GM23338 (cell line): Measurements from ENCODE around the gene RELB. TPM values are rescaled to one million over a fixed set of nuclear protein-coding genes. Genes with fewer than 3 reads are reported as not detected.

Source experiments
- ATAC-seq: fragments of 200-7000 bp; cut with Tn5 transposase; 3 replicates; pipeline ENCODE4 v1.9.1; 2020
- DNase-seq: peaks from one replicate; pipeline ENCODE4 v3.0.0-alpha.2; 2015; ENCODE audit warnings: low spot score
- H2AFZ ChIP-seq: fragments of 200-600 bp; sonication (generic); 2 replicates; pipeline ENCODE4 v1.8.0; 2016; ENCODE audit warnings: antibody characterized with exemption, mild to moderate bottlenecking, moderate library complexity
- H3F3A ChIP-seq: fragments of 200-600 bp; sonication (generic); replicated peaks from 2 replicates; pipeline ENCODE4 v1.8.0; 2017; ENCODE audit warnings: antibody characterized with exemption, mixed run types, low read depth
- H3K27ac ChIP-seq: fragments of 200-600 bp; sonication (generic); 2 replicates; pipeline ENCODE4 v1.6.1; 2016; ENCODE audit warnings: low read depth
- H3K27me3 ChIP-seq: fragments of 200-600 bp; sonication (generic); 2 replicates; pipeline ENCODE4 v1.8.0; 2016; ENCODE audit warnings: mild to moderate bottlenecking, mixed run types, moderate library complexity; ENCODE audit not compliant: insufficient read depth
- H3K36me3 ChIP-seq: fragments of 200-600 bp; sonication (generic); 2 replicates; pipeline ENCODE4 v1.8.0; 2016; ENCODE audit warnings: mild to moderate bottlenecking; ENCODE audit not compliant: insufficient read depth
- H3K4me1 ChIP-seq: fragments of 200-600 bp; sonication (generic); 2 replicates; pipeline ENCODE4 v1.8.0; 2016; ENCODE audit warnings: mild to moderate bottlenecking, moderate library complexity; ENCODE audit not compliant: insufficient read depth
- H3K4me2 ChIP-seq: fragments of 200-600 bp; sonication (generic); 2 replicates; pipeline ENCODE4 v1.7.1; 2017; ENCODE audit warnings: mixed run types
- H3K4me3 ChIP-seq: fragments of 200-600 bp; sonication (generic); 2 replicates; pipeline ENCODE4 v1.6.1; 2016; ENCODE audit warnings: mixed run types
- H3K79me2 ChIP-seq: fragments of 200-600 bp; sonication (generic); replicated peaks from 2 replicates; pipeline ENCODE4 v1.8.0; 2017; ENCODE audit warnings: mild to moderate bottlenecking; ENCODE audit not compliant: insufficient read depth
- H3K9me2 ChIP-seq: fragments of 200-600 bp; sonication (generic); 2 replicates; pipeline ENCODE4 v1.8.0; 2017; ENCODE audit not compliant: insufficient read depth
- H4K20me1 ChIP-seq: fragments of 200-600 bp; sonication (generic); replicated peaks from 2 replicates; pipeline ENCODE4 v1.8.0; 2017; ENCODE audit warnings: mild to moderate bottlenecking; ENCODE audit not compliant: insufficient read depth
- H3K27ac Mint-ChIP-seq: 2 replicates; pipeline ENCODE4 v1.8.0; 2020; ENCODE audit warnings: inconsistent platforms, mild to moderate bottlenecking, moderate library complexity, mixed read lengths
- H3K27me3 Mint-ChIP-seq: 3 replicates; pipeline ENCODE4 v1.8.0; 2022; ENCODE audit warnings: low read depth, mild to moderate bottlenecking, moderate library complexity, mixed read lengths, inconsistent platforms; ENCODE audit not compliant: insufficient read depth, poor library complexity
- H3K36me3 Mint-ChIP-seq: 3 replicates; pipeline ENCODE4 v1.8.0; 2021; ENCODE audit warnings: low read depth, mild to moderate bottlenecking, inconsistent platforms, moderate library complexity, mixed read lengths
- H3K4me1 Mint-ChIP-seq: 3 replicates; pipeline ENCODE4 v1.8.0; 2020; ENCODE audit warnings: mild to moderate bottlenecking, inconsistent platforms, mixed read lengths
- H3K4me3 Mint-ChIP-seq: 3 replicates; pipeline ENCODE4 v1.8.0; 2021; ENCODE audit warnings: moderate library complexity, mild to moderate bottlenecking, inconsistent platforms, mixed read lengths
- H3K9me3 Mint-ChIP-seq: 3 replicates; pipeline ENCODE4 v1.8.0; 2020; ENCODE audit warnings: moderate library complexity, mild to moderate bottlenecking, inconsistent platforms, mixed read lengths
- CREB1 ChIP-seq: fragments of 250-450 bp; sonication (Bioruptor Pico); IDR thresholded peaks from 2 replicates; pipeline ENCODE4 v1.5.0; 2020; ENCODE audit warnings: low read depth, mild to moderate bottlenecking, moderate library complexity
- CTCF ChIP-seq, 2 experiments: fragments of 200-600 bp in 1 of 2; sonication (generic) in 1 of 2; conservative IDR thresholded peaks; 2 replicates each; pipeline versions ENCODE4 v1.5.1 to v1.6.1; 2016 to 2017; ENCODE audit warnings: antibody characterized with exemption in 2 of 2, low read depth in 2 of 2, mild to moderate bottlenecking in 2 of 2, moderate library complexity in 1 of 2
- ETS1 ChIP-seq: IDR thresholded peaks from 2 replicates; pipeline ENCODE4 v1.6.1; 2016; ENCODE audit warnings: antibody characterized with exemption
- EZH2 ChIP-seq: fragments of 200-600 bp; sonication (generic); IDR thresholded peaks from one replicate; pipeline ENCODE4 v1.8.0; 2017; ENCODE audit warnings: antibody characterized with exemption, mild to moderate bottlenecking, low read depth; ENCODE audit not compliant: unreplicated experiment
- EZH2phosphoT487 ChIP-seq: fragments of 200-600 bp; sonication (generic); IDR thresholded peaks from one replicate; pipeline ENCODE4 v1.8.1; 2018; ENCODE audit warnings: antibody characterized with exemption; ENCODE audit not compliant: unreplicated experiment
- JUNB ChIP-seq: IDR thresholded peaks from one replicate; pipeline ENCODE4 v1.6.1; 2016; ENCODE audit warnings: antibody characterized with exemption; ENCODE audit not compliant: unreplicated experiment
- NANOG ChIP-seq: IDR thresholded peaks from 2 replicates; pipeline ENCODE4 v1.6.1; 2016; ENCODE audit warnings: antibody characterized with exemption, borderline replicate concordance
- POLR2AphosphoS5 ChIP-seq: IDR thresholded peaks from 2 replicates; pipeline ENCODE4 v1.6.1; 2016; ENCODE audit warnings: antibody characterized with exemption, low read depth
- REST ChIP-seq: IDR thresholded peaks from one replicate; pipeline ENCODE4 v1.6.1; 2018; ENCODE audit warnings: antibody characterized with exemption; ENCODE audit not compliant: unreplicated experiment
- STAT1 ChIP-seq: IDR thresholded peaks from one replicate; pipeline ENCODE4 v1.6.1; 2016; ENCODE audit warnings: antibody characterized with exemption; ENCODE audit not compliant: unreplicated experiment
- ZNF114 ChIP-seq: fragments of 250-450 bp; sonication (Bioruptor Pico); IDR thresholded peaks from 2 replicates; pipeline ENCODE4 v1.5.0; 2020; ENCODE audit warnings: mild to moderate bottlenecking, moderate library complexity
- ZNF331 ChIP-seq: fragments of 250-450 bp; sonication (Bioruptor Pico); IDR thresholded peaks from 2 replicates; pipeline ENCODE4 v1.5.0; 2020; ENCODE audit warnings: low read depth, mild to moderate bottlenecking, moderate library complexity
- ZNF462 ChIP-seq: fragments of 250-450 bp; sonication (Bioruptor Pico); IDR thresholded peaks from 2 replicates; pipeline ENCODE4 v1.5.0; 2020; ENCODE audit warnings: mild to moderate bottlenecking, moderate library complexity
- polyA plus RNA-seq: library from polyadenylated mRNA; unstranded; fragments of >200 nt; fragmentation: Nextera tagmentation; extraction: Ambion mirVana; gene quantifications from 2 replicates; pipeline ENCODE4 v1.2.1, GENCODE V29; 2016
- total RNA-seq: library from RNA; depleted of rRNA; stranded (reverse); fragments of >200 nt; shearing (Covaris generic); gene quantifications from 2 replicates; pipeline ENCODE4 v1.2.3, GENCODE V29; 2014

RELB gene
- total and polyA plus RNA-seq, 2 experiments from 2014 or later, result 7.9 to 13.1 TPM

- peaks cover 5% of the 10 kb centered on the region for H3K27me3 Mint-ChIP-seq
- H3K9me3 Mint-ChIP-seq, result no peaks in the 10 kb centered on the region
- Histone ChIP-seq H3K4me3 (no peak overlapping the region), H3F3A (0 out of 2 replicates have a peak, but pooled peaks cover 4% of the 10 kb centered on the region), H3K9me2 (no peaks in the 10 kb centered on the region), H2AFZ (no peak overlapping the region), H3K27me3 (no peaks in the 10 kb centered on the region), H3K4me1 (no peaks in the 10 kb centered on the region), H4K20me1 (peaks cover 47% of the 10 kb centered on the region; the same call in 1 of the 2 replicates), H3K36me3 (peaks cover 20% of the 10 kb centered on the region; the same call in 1 of the 2 replicates), H3K27ac (no peak overlapping the region), H3K79me2 (peaks cover 90% of the 10 kb centered on the region), H3K4me2 (no peak overlapping the region)
- DNase-seq (no peak), ATAC-seq (no peak)
- no peak overlapping the region for H3K4me3 Mint-ChIP-seq
- H3K27ac Mint-ChIP-seq, result no peak overlapping the region
- H3K4me1 Mint-ChIP-seq, result no peaks in the 10 kb centered on the region
- H3K36me3 Mint-ChIP-seq, result peaks cover 52% of the 10 kb centered on the region
- TF ChIP-seq ZNF114 (CRISPR knock-in tag), result no peak
- no peak for TF ChIP-seq NANOG
- TF ChIP-seq REST, result no peak
- TF ChIP-seq STAT1, result no peak
- no peak for TF ChIP-seq JUNB
- no peak for TF ChIP-seq EZH2phosphoT487
- TF ChIP-seq ETS1, result no peak
- TF ChIP-seq CTCF (conservative IDR thresholded peaks at IDR 0.05; ENCODE audit: low read depth in 2 of 2), result no peak
- no peak for TF ChIP-seq EZH2
- TF ChIP-seq CREB1, result no peak
- no peak for TF ChIP-seq POLR2AphosphoS5
- TF ChIP-seq ZNF462 (CRISPR knock-in tag), result no peak
- no peak for TF ChIP-seq ZNF331 (CRISPR knock-in tag)
Observed at GRCh38 chr19:45046355-45046754, 45.1 kb downstream of the RELB start.
